ENCODE measurements around the gene LKAAEAR1.
A peak's percentile ranks its signal among the peaks of the same experiment; 100 is the strongest.
"Not testable (repeated sequence)": the region's sequence is repeated elsewhere in the genome, so short reads cannot be mapped to it uniquely, and the experiment has no call there.

Gene LKAAEAR1

GRCh38 chr20:64099086-64099786, 15.0 kb upstream of the LKAAEAR1 start:
- DNase-seq (ENCODE audit: low read depth in 2 of 2, low spot score in 1 of 2), result no peak

GRCh38 chr20:64098471-64099013, 14.3 kb upstream of the LKAAEAR1 start:
- DNase-seq (ENCODE audit: low read depth in 2 of 2, low spot score in 1 of 2), result no peak

GRCh38 chr20:64096535-64096934, 12.3 kb upstream of the LKAAEAR1 start:
- no peak for DNase-seq (ENCODE audit: low read depth in 2 of 2, low spot score in 1 of 2)

- DNase-seq (ENCODE audit: low read depth in 2 of 2, low spot score in 1 of 2), result no peak
Measured at GRCh38 chr20:64095927-64096326, 11.7 kb upstream of the LKAAEAR1 start.

GRCh38 chr20:64095455-64095854, 11.3 kb upstream of the LKAAEAR1 start:
- no peak for DNase-seq (ENCODE audit: low read depth in 2 of 2, low spot score in 1 of 2)

- DNase-seq (ENCODE audit: low read depth in 2 of 2, low spot score in 1 of 2), result no peak
Measured at GRCh38 chr20:64093013-64093503, 8.9 kb upstream of the LKAAEAR1 start.

- DNase-seq (ENCODE audit: low read depth in 2 of 2, low spot score in 1 of 2), result no peak
Measured at GRCh38 chr20:64092258-64093012, 8.2 kb upstream of the LKAAEAR1 start.

- DNase-seq (ENCODE audit: low read depth in 2 of 2, low spot score in 1 of 2), result no peak
Measured at GRCh38 chr20:64091770-64092169, 7.6 kb upstream of the LKAAEAR1 start.

- no peak for DNase-seq (ENCODE audit: low read depth in 2 of 2, low spot score in 1 of 2)
Measured at GRCh38 chr20:64091340-64091739, 7.1 kb upstream of the LKAAEAR1 start.

- DNase-seq (ENCODE audit: low read depth in 2 of 2, low spot score in 1 of 2), result no peak
Measured at GRCh38 chr20:64090165-64090564, 6.0 kb upstream of the LKAAEAR1 start.

GRCh38 chr20:64088586-64088985, 4.4 kb upstream of the LKAAEAR1 start:
- DNase-seq (ENCODE audit: low read depth in 2 of 2, low spot score in 1 of 2), result not testable (repeated sequence)

- not testable (repeated sequence) for DNase-seq (ENCODE audit: low read depth in 2 of 2, low spot score in 1 of 2)
Measured at GRCh38 chr20:64087226-64087825, 3.1 kb upstream of the LKAAEAR1 start.

GRCh38 chr20:64086801-64087200, 2.6 kb upstream of the LKAAEAR1 start:
- DNase-seq (ENCODE audit: low read depth in 2 of 2, low spot score in 1 of 2), result no peak

- no peak for DNase-seq (ENCODE audit: low read depth in 2 of 2, low spot score in 1 of 2)
Measured at GRCh38 chr20:64084685-64085152, 521 bp upstream of the LKAAEAR1 start.

GRCh38 chr20:64083378-64083803, 807 bp downstream of the LKAAEAR1 start:
- DNase-seq (ENCODE audit: low read depth in 2 of 2, low spot score in 1 of 2), result peak in 1 of 2 donors; percentile 31

- no peak for DNase-seq (ENCODE audit: low read depth in 2 of 2, low spot score in 1 of 2)
Measured at GRCh38 chr20:64082820-64083377, 1.3 kb downstream of the LKAAEAR1 start.

- DNase-seq (ENCODE audit: low read depth in 2 of 2, low spot score in 1 of 2), result no peak
Measured at GRCh38 chr20:64082126-64082731, 2.0 kb downstream of the LKAAEAR1 start.

GRCh38 chr20:64081624-64081964, 2.6 kb downstream of the LKAAEAR1 start:
- DNase-seq (ENCODE audit: low read depth in 2 of 2, low spot score in 1 of 2), result no peak

- no peak for DNase-seq (ENCODE audit: low read depth in 2 of 2, low spot score in 1 of 2)
Measured at GRCh38 chr20:64080813-64081623, 3.2 kb downstream of the LKAAEAR1 start.

All from stimulated activated CD8-positive, alpha-beta memory T cell treated with anti-CD3 and anti-CD28 coated beads, Interleukin-4, amount 100 ng/mL, for 4 hours (primary cell).